Measurements from ENCODE around the gene SLC2A3. TPM values are rescaled to one million over a fixed set of nuclear protein-coding genes. Genes with fewer than 3 reads are reported as not detected.

SLC2A3 gene
- total and polyA plus RNA-seq, 9 of the 15 experiments (the other 6 are each of a cell fraction or from before 2014, with no cell fraction given), result 67.3 to 491 (median 104) TPM

DNA sequence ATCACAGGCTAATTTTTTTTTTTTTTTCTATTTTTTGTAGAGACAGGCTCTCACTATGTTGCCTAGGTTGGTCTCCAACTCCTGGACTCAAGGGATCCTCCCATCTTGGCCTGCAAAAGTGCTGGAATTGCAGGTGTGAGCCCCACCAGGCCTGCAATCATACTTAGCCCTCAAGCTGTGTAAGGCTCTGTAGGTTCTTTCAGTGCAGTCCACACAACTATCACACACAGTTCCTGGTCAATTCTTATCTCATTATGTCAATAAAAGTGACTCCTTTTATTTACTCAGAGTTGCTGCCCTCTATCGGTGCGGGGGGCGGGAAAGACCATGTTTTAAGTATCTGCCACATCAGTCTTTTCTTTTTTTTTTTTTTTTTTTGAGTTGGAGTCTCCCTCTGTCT is 29.0 kb downstream of the SLC2A3 start (continued):
- TF ChIP-seq MGA (IDR thresholded peaks at IDR 0.05), result no peak
- no peak for TF ChIP-seq ZNF561 (CRISPR knock-in tag; conservative IDR thresholded peaks at IDR 0.05)
- no peak for TF ChIP-seq RUNX1 (IDR thresholded peaks at IDR 0.05; ENCODE audit: low read depth)
- TF ChIP-seq ZNF76 (CRISPR knock-in tag; IDR thresholded peaks at IDR 0.05; ENCODE audit: borderline replicate concordance), result no peak
- no peak for TF ChIP-seq NCOR1 (IDR thresholded peaks at IDR 0.05)
- TF ChIP-seq CXXC5 (CRISPR knock-in tag; IDR thresholded peaks at IDR 0.05), result no peak
- no peak for TF ChIP-seq SMAD4 (CRISPR knock-in tag; conservative IDR thresholded peaks at IDR 0.05)
- no peak for TF ChIP-seq MEF2A (IDR thresholded peaks at IDR 0.05; ENCODE audit: control insufficient read depth, low read depth, low read length)
- no peak for TF ChIP-seq ZNF436 (CRISPR knock-in tag; IDR thresholded peaks at IDR 0.05)
- no peak for TF ChIP-seq IRF1 (CRISPR knock-in tag; IDR thresholded peaks at IDR 0.05; ENCODE audit: borderline replicate concordance)
- TF ChIP-seq FOXA1 (IDR thresholded peaks at IDR 0.05; ENCODE audit: borderline replicate concordance), result peak; percentile 90
- TF ChIP-seq ETV5 (CRISPR knock-in tag; IDR thresholded peaks at IDR 0.05; ENCODE audit: low read depth), result no peak
- TF ChIP-seq ARID3A (IDR thresholded peaks at IDR 0.05; ENCODE audit: borderline replicate concordance, low read depth, low read length), result peak; percentile 93; the same call in 1 of the 2 replicates
- 0 out of 2 replicates have a peak, but pooled peaks have one; percentile 18 for TF ChIP-seq EP300 (IDR thresholded peaks at IDR 0.05; ENCODE audit: low read length)
- TF ChIP-seq MAFK (IDR thresholded peaks at IDR 0.05; ENCODE audit: low read length), result no peak
- no peak for TF ChIP-seq ZNF140 (CRISPR knock-in tag; IDR thresholded peaks at IDR 0.05)

All from K562 (cell line).